HG03439 (cell line): ENCODE results near the gene SIK1.
A peak's percentile ranks its signal among the peaks of the same experiment; 100 is the strongest.

ENCODE experiments used
- ATAC-seq: cut with Tn5 transposase; IDR thresholded peaks from one replicate; pipeline ENCODE4 v1.9.1; 2021; ENCODE audit warnings: mild to moderate bottlenecking, moderate library complexity; ENCODE audit not compliant: unreplicated experiment

SIK1 gene

GRCh38 chr21:43369124-43369523 lies 57.8 kb downstream of the SIK1 start:
- ATAC-seq = peak; percentile 54

GRCh38 chr21:43368685-43369084 lies 58.2 kb downstream of the SIK1 start:
- no peak for ATAC-seq

- no peak for ATAC-seq
Observed at GRCh38 chr21:43367859-43368258, 59.1 kb downstream of the SIK1 start.

GRCh38 chr21:43367296-43367695 lies 59.6 kb downstream of the SIK1 start:
- no peak for ATAC-seq

GRCh38 chr21:43366656-43367055 lies 60.3 kb downstream of the SIK1 start:
- ATAC-seq = no peak

GRCh38 chr21:43365611-43366426 lies 61.1 kb downstream of the SIK1 start:
- no peak for ATAC-seq

- ATAC-seq = no peak
Observed at GRCh38 chr21:43364851-43365424, 62.0 kb downstream of the SIK1 start.
